Mucosa of descending colon (tissue), 3 donors: ENCODE measurements around the gene SIX3. TPM values are rescaled to one million over a fixed set of nuclear protein-coding genes. Genes with fewer than 3 reads are reported as not detected.

ENCODE experiments used
- ATAC-seq: fragments of 200-7000 bp; cut with Tn5 transposase; one replicate; pipeline ENCODE4 v1.9.1; 2020; ENCODE audit warnings: mild to moderate bottlenecking, moderate library complexity
- DNase-seq, 3 donors: peaks; one replicate each; pipeline ENCODE4 v3.0.0-alpha.2; 2020
- H3K36me3 ChIP-seq: fragments of 200-600 bp; one replicate; pipeline ENCODE4 v1.8.0; 2021; ENCODE audit warnings: low read depth, mild to moderate bottlenecking
- H3K4me1 ChIP-seq: fragments of 200-600 bp; one replicate; pipeline ENCODE4 v1.8.0; 2021; ENCODE audit warnings: low read depth, mild to moderate bottlenecking
- H3K4me3 ChIP-seq: fragments of 200-600 bp; one replicate; pipeline ENCODE4 v1.8.0; 2021; ENCODE audit warnings: mild to moderate bottlenecking
- H3K9me3 ChIP-seq: fragments of 200-600 bp; one replicate; pipeline ENCODE4 v1.8.0; 2021; ENCODE audit warnings: mild to moderate bottlenecking
- intact Hi-C, 2 donors: fragments of 100-400 bp; cut with DNase I in 1 of 2; cut with micrococcal nuclease in 1 of 2; formaldehyde crosslinking; loops; one replicate each; pipeline versions ENCODE4 v1.11.0 to v1.11.1; 2022; cut with DNase I, micrococcal nuclease
- total RNA-seq, 3 donors: library from RNA; stranded (reverse); fragmentation: NEBNext Ultra II Directional in 2 of 3; extraction: Animal tissue kit (Norgen Biotek cat#: 25700) in 2 of 3; gene quantifications; one replicate each; pipeline versions ENCODE4 v1.2.1 to v1.2.4, GENCODE V29; 2021 to 2023
- TF ChIP-seq, protein P1 (sequence below): fragments of 200-600 bp; IDR thresholded peaks from one replicate; pipeline ENCODE4 v1.8.0; 2022; ENCODE audit warnings: antibody characterized with exemption, mild to moderate bottlenecking
- donor health status: DM: no; HTN: no; CAD: no; lungs with moderate emphysema.
- donor health status: DM: no; HTN: no; CAD: no.
- donor health status: DM: no; HTN: yes; CAD: no.

Gene SIX3
- total RNA-seq, 3 donors from 2014 or later: not detected

DNA sequence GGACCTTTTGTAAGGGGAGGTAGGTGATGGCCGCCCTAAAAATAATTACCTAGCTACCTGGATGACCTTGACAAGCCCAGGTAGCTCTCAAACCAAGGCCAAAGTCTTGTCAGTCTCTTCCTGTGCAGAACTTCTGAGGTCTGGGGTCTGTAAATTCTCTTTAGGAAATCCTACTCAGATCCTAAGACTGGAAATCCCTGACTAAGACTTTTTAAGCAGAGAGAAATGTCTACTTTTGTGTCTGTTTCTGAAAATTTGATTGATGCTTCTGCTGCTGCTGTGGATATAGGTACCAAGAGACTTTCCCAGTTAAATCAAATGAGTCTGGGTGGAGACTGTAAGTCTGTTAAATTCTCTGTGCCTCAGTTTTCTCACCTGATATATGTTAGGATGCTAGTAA lies 36.9 kb upstream of the SIX3 start:
- intact Hi-C loops: no loop called here
- Histone ChIP-seq H3K36me3 (no peaks in the 10 kb centered on the region), H3K4me1 (no peaks in the 10 kb centered on the region), H3K4me3 (no peak overlapping the region), H3K9me3 (peaks cover 2% of the 10 kb centered on the region)
- DNase-seq (no peak), ATAC-seq (no peak)
- TF ChIP-seq, protein P1, sequence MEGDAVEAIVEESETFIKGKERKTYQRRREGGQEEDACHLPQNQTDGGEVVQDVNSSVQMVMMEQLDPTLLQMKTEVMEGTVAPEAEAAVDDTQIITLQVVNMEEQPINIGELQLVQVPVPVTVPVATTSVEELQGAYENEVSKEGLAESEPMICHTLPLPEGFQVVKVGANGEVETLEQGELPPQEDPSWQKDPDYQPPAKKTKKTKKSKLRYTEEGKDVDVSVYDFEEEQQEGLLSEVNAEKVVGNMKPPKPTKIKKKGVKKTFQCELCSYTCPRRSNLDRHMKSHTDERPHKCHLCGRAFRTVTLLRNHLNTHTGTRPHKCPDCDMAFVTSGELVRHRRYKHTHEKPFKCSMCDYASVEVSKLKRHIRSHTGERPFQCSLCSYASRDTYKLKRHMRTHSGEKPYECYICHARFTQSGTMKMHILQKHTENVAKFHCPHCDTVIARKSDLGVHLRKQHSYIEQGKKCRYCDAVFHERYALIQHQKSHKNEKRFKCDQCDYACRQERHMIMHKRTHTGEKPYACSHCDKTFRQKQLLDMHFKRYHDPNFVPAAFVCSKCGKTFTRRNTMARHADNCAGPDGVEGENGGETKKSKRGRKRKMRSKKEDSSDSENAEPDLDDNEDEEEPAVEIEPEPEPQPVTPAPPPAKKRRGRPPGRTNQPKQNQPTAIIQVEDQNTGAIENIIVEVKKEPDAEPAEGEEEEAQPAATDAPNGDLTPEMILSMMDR: no peak

DNA sequence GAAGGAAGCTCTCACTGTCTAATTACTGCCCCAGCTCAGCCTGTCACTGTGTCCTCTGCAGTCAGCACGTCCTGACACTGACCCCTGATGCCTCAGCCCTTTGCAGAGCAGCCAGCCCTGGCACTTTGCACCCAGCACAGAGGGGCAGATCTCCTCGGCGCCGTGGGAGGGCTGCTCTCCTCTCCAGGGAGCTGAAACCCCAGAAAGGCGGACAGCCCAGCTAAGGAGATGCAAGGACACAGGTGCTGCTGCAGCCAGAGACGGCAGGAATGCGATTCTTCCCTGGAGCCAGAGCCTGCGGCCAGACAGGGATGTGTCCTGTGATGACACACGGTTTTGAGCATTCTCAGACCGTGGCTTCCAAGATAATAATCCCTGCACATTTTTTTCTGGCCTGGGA lies 34.5 kb upstream of the SIX3 start:
- ATAC-seq (no peak), DNase-seq (no peak)
- H3K9me3 ChIP-seq: peaks cover 7% of the 10 kb centered on the region
- no peak overlapping the region for H3K4me3 ChIP-seq
- intact Hi-C loops: no loop called here
- H3K36me3 ChIP-seq: no peaks in the 10 kb centered on the region
- TF ChIP-seq, protein P1: no peak
- no peaks in the 10 kb centered on the region for H3K4me1 ChIP-seq

DNA sequence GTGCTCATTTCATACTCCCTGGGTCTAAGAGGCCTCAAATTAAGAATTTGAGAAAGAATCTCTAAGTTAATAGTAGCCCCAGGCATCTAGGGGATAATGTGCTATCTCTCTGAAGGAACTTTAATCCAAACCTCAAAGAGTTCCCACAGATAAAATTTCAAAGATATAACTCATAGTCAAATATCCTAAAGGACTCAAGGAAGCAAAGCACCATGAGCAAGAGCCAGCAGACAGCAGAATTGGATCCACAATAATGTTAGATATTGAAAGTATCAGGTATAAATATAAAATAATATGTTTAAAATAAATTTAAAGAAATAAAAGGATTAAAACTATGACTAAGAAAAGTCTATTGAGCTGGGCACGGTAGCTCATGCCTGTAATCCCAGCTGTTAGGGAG lies 31.7 kb upstream of the SIX3 start:
- Histone ChIP-seq H3K4me1 (no peaks in the 10 kb centered on the region), H3K4me3 (no peak overlapping the region), H3K36me3 (no peaks in the 10 kb centered on the region), H3K9me3 (peaks cover 7% of the 10 kb centered on the region)
- ATAC-seq: no peak
- TF ChIP-seq, protein P1: no peak
- DNase-seq: no peak
- intact Hi-C loops: no loop called here

DNA sequence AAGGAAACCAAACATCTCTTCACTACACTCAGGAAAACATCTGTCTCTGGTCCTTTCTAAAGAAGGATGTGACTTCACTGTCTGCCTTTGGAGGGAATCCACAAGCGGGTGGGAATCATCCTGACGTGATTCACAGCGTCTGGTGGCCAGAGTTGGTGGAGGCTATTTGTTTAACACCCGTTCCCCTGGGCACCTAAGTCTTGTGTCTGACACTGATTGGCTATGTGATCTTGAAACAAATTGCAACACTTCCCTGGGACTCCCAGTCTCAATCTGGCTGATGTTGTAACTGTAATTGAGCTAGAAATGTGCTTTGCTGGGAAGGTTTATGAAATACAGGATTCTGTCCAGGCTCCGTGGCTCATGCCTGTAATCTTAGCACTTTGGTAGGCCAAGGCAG lies 28.8 kb upstream of the SIX3 start:
- intact Hi-C loops: no loop called here
- ATAC-seq: no peak
- no peak for DNase-seq
- Histone ChIP-seq H3K9me3 (peaks cover 7% of the 10 kb centered on the region), H3K4me3 (no peak overlapping the region), H3K36me3 (no peaks in the 10 kb centered on the region), H3K4me1 (no peaks in the 10 kb centered on the region)
- TF ChIP-seq, protein P1: no peak

DNA sequence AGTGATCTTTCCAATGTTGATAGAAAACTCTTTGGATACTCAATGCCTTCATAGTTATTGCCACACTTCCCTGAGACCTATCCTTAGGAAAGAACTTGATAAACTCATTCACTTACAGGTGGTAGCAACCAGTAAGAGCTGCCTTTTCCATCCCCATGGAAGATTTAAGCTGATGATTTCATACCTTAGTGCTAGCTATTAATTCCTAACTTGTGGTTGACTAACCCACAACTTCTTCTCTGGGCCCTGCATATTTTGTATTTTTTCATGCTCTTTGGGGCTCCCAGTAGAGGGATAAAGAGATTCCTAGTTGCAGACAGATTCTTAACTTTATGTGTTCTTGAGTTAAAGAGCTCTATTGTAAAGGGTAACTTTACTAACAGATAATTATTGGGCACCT lies 25.2 kb upstream of the SIX3 start:
- ATAC-seq (no peak), DNase-seq (no peak)
- intact Hi-C loops: no loop called here
- Histone ChIP-seq H3K9me3 (no peaks in the 10 kb centered on the region), H3K4me1 (no peaks in the 10 kb centered on the region), H3K36me3 (no peaks in the 10 kb centered on the region), H3K4me3 (no peak overlapping the region)
- TF ChIP-seq, protein P1: no peak

DNA sequence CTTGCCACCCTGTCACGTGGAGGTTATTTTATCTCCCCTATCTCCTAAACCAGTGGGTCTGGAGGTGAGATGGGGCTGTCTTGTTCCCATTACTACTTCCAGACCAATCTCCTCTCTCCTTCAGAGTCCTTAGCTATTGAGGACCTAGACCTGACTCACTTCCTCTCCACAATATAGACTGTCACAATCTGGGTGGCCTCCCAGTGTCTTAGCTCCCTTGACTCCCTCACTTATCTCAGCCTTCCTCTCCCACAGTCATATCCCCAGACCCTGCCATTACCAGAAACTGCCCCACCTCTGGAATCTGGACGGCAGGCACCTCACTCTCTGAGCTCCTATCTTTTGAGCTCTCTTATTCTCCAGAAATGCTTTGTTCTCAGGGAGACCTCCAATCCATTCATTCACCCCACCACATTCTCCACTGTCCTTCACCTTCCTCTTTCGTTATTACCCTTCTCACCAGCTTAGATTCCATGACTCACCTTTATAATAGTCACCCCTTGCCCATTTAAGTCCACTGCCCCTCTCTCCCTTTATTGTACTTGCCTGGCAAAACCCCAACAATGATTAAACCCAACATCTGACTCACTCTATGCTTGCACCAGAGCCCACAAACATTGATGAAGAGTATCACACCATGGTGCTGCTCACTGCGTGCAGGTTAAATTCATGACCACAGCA lies 23.3 kb upstream of the SIX3 start:
- H3K4me1 ChIP-seq: no peaks in the 10 kb centered on the region
- no peak overlapping the region for H3K4me3 ChIP-seq
- no peaks in the 10 kb centered on the region for H3K9me3 ChIP-seq
- intact Hi-C loops: no loop called here
- TF ChIP-seq, protein P1: no peak
- ATAC-seq: no peak
- DNase-seq: no peak
- H3K36me3 ChIP-seq: no peaks in the 10 kb centered on the region
